HAP-1 (cell line): Measurements from ENCODE around the gene WDR44.

ENCODE experiments used
- DNase-seq, 2 experiments: peaks; one replicate each; pipeline ENCODE4 v3.0.0-alpha.2; 2016 to 2020; ENCODE audit warnings: low spot score in 2 of 2
- H3K27me3 ChIP-seq: fragments of 250-450 bp; sonication (Bioruptor Pico); 2 replicates; pipeline ENCODE4 v1.5.1; 2020; ENCODE audit warnings: low read depth, mild to moderate bottlenecking, moderate library complexity
- H3K36me3 ChIP-seq: fragments of 250-450 bp; sonication (Bioruptor Pico); replicated peaks from 2 replicates; pipeline ENCODE4 v1.5.1; 2020; ENCODE audit warnings: mild to moderate bottlenecking
- H3K4me1 ChIP-seq: fragments of 250-450 bp; sonication (Bioruptor Pico); 2 replicates; pipeline ENCODE4 v1.5.1; 2020; ENCODE audit warnings: mild to moderate bottlenecking
- H3K4me3 ChIP-seq: fragments of 250-450 bp; sonication (Bioruptor Pico); 2 replicates; pipeline ENCODE4 v1.5.1; 2020; ENCODE audit warnings: mild to moderate bottlenecking, moderate library complexity
- H3K9me3 ChIP-seq: fragments of 250-450 bp; sonication (Bioruptor Pico); 2 replicates; pipeline ENCODE4 v1.5.1; 2020; ENCODE audit warnings: mild to moderate bottlenecking, moderate library complexity
- in situ Hi-C: fragments of 300-500 bp; cut with MboI; formaldehyde crosslinking; loops from 3 replicates; pipeline ENCODE4 v1.14.3; 2020; ENCODE audit warnings: low sequenced_read_pairs, inconsistent platforms, mixed read lengths

WDR44 gene

DNA sequence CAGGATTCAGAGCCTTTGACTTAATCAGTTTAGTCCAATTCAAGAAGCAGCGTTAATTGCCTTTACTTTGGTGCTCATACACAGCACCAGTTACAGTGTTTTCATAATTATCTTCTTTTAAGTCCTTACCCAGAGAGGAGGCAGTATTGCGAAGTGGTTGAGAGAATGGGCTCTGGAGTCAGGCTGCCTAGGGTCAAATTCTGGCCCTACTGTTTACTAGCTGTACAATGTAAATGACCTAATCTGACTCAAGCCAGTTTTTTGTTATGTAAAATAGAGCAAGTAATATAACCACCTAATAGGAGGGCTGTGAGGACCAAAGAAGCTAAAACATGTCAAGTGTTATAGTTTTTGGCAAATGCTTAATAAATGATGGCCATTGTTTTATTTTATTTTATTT is 27.6 kb downstream of the WDR44 start:
- Histone ChIP-seq H3K9me3 (no peaks in the 10 kb centered on the region), H3K4me1 (peaks cover 32% of the 10 kb centered on the region), H3K27me3 (no peaks in the 10 kb centered on the region), H3K36me3 (no peaks in the 10 kb centered on the region), H3K4me3 (no peak overlapping the region)
- in situ Hi-C loops = no loop called here
- peak; percentile 75 to 92 for DNase-seq

- no peaks in the 10 kb centered on the region for H3K9me3 ChIP-seq
- in situ Hi-C loops = no loop called here
Observed at GRCh38 chrX:118383120-118383519, 37.2 kb downstream of the WDR44 start.

DNA sequence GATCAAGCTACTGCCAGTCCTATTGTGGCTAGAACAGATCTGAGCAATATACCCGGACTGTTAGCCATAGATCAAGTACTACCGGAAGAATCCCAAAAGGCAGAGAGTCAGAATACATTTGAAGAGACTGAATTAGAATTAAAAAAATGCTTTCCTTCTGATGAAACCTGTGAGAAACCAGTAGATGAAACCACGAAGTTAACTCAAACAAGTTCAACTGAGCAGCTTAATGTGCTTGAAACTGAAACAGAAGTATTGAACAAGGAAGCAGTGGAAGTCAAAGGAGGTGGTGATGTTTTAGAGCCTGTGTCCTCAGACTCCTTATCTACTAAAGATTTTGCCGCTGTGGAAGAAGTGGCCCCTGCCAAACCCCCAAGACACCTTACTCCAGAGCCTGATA is 46.8 kb downstream of the WDR44 start:
- Histone ChIP-seq H3K9me3 (no peaks in the 10 kb centered on the region), H3K4me3 (no peak overlapping the region), H3K27me3 (no peaks in the 10 kb centered on the region), H3K4me1 (peaks cover 8% of the 10 kb centered on the region; the same call in 1 of the 2 replicates), H3K36me3 (peaks cover 15% of the 10 kb centered on the region; the same call in 1 of the 2 replicates)
- DNase-seq = no peak
- in situ Hi-C loops = no loop called here

More at GRCh38 chrX:118383120-118383519, 37.2 kb downstream of the WDR44 start:
- no peak overlapping the region for H3K4me3 ChIP-seq
- no peaks in the 10 kb centered on the region for H3K36me3 ChIP-seq
- H3K4me1 ChIP-seq = peaks cover 16% of the 10 kb centered on the region
- no peak for DNase-seq
- no peaks in the 10 kb centered on the region for H3K27me3 ChIP-seq

- no peaks in the 10 kb centered on the region for H3K9me3 ChIP-seq
- in situ Hi-C loops = no loop called here
- no peaks in the 10 kb centered on the region for H3K4me1 ChIP-seq
- H3K27me3 ChIP-seq = no peaks in the 10 kb centered on the region
- no peak for DNase-seq
- H3K36me3 ChIP-seq = peaks cover 32% of the 10 kb centered on the region
- no peak overlapping the region for H3K4me3 ChIP-seq
Observed at GRCh38 chrX:118396113-118396512, 50.2 kb downstream of the WDR44 start.

DNA sequence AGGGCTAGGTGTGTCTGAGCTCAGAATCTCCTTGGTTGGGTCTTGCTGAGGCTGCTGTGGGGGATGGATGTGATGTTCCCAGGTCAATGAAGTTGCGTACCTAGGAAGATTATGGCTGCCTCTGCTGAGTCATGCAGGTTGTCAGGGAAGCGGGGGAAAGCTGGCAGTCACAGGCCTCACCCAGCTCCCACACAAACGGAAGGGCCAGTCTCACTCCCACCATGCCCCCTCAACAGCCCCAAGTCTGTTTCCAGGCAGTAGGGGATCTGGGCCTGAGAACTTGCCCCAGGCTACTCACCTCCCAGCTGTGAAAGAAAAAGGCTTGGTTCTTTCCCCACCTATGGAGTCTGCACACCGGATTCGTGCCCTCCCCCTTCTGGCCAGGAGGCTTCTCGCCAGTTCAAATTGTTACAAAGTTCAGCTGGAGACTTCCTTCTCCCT is 72.9 kb downstream of the WDR44 start:
- in situ Hi-C loops = no loop called here
- DNase-seq = peak in 1 of 2 experiments; percentile 9
- no peaks in the 10 kb centered on the region; the same call in 1 of the 2 replicates for H3K9me3 ChIP-seq
- H3K4me1 ChIP-seq = peaks cover 10% of the 10 kb centered on the region
- no peak overlapping the region for H3K4me3 ChIP-seq
- no peaks in the 10 kb centered on the region for H3K27me3 ChIP-seq
- no peaks in the 10 kb centered on the region; the same call in 1 of the 2 replicates for H3K36me3 ChIP-seq

GRCh38 chrX:118420462-118420861 is 74.6 kb downstream of the WDR44 start:
- in situ Hi-C loops = no loop called here

DNA sequence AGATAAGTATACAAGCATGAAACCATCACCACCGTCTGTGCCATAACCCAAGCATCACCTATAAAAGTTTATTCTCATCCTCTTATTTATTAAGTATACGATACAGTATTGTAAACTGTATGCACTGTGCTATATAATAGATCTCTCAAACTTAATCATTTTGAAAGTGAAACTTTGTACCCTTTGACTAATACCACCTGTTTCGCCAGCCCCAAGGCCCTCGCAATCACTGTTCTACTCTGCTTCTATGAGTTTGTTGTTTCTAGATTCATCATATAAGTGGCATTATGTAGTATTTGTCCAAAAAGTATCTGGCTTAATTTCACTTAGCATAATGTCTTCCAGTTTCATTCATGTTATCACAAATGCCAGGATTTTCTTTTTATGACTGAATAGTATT is 77.7 kb downstream of the WDR44 start:
- Histone ChIP-seq H3K36me3 (no peaks in the 10 kb centered on the region; the same call in 1 of the 2 replicates), H3K9me3 (no peaks in the 10 kb centered on the region), H3K4me3 (no peak overlapping the region), H3K27me3 (no peaks in the 10 kb centered on the region), H3K4me1 (peaks cover 7% of the 10 kb centered on the region; the same call in 1 of the 2 replicates)
- DNase-seq = no peak
- in situ Hi-C loops = no loop called here

More at GRCh38 chrX:118420462-118420861, 74.6 kb downstream of the WDR44 start:
- no peaks in the 10 kb centered on the region for H3K9me3 ChIP-seq
- peaks cover 10% of the 10 kb centered on the region for H3K4me1 ChIP-seq
- H3K4me3 ChIP-seq = no peak overlapping the region
- no peaks in the 10 kb centered on the region for H3K27me3 ChIP-seq
- DNase-seq = peak in 1 of 2 experiments; percentile 9
- no peaks in the 10 kb centered on the region; the same call in 1 of the 2 replicates for H3K36me3 ChIP-seq

DNA sequence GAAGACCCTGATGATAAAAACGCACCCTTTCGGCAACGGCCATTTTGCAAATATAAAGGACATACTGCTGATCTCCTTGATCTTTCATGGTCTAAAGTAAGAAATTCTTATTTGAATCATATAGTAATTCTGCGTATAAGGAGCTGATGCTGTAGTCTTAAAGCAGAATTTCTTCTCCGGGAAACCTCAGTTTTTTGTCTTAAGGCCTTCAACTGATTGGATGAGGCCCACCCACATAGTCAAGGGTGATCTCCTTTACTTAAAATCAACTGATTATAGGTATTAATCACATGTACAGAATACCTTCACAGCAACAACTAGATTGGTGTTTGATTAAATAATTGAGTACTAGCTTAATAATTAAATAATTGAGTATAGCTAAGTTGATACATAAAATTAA is 86.9 kb downstream of the WDR44 start:
- Histone ChIP-seq H3K36me3 (peaks cover 16% of the 10 kb centered on the region), H3K9me3 (no peaks in the 10 kb centered on the region), H3K4me1 (no peaks in the 10 kb centered on the region), H3K27me3 (no peaks in the 10 kb centered on the region), H3K4me3 (no peak overlapping the region)
- in situ Hi-C loops = no loop called here
- DNase-seq = no peak

GRCh38 chrX:118437283-118437682 is 91.4 kb downstream of the WDR44 start:
- no peak overlapping the region for H3K4me3 ChIP-seq
- H3K36me3 ChIP-seq = peaks cover 16% of the 10 kb centered on the region
- in situ Hi-C loops = no loop called here
- H3K9me3 ChIP-seq = no peaks in the 10 kb centered on the region
- no peak for DNase-seq
- H3K4me1 ChIP-seq = no peaks in the 10 kb centered on the region
- no peaks in the 10 kb centered on the region for H3K27me3 ChIP-seq

GRCh38 chrX:118448273-118448783 is 102.4 kb downstream of the WDR44 start:
- in situ Hi-C loops = no loop called here
- Histone ChIP-seq H3K4me3 (no peak overlapping the region), H3K4me1 (no peaks in the 10 kb centered on the region), H3K36me3 (peaks cover 15% of the 10 kb centered on the region), H3K9me3 (no peaks in the 10 kb centered on the region), H3K27me3 (no peaks in the 10 kb centered on the region)
- DNase-seq = no peak

GRCh38 chrX:118455013-118455412 is 109.1 kb downstream of the WDR44 start:
- H3K4me3 ChIP-seq = no peak overlapping the region
- no peaks in the 10 kb centered on the region for H3K9me3 ChIP-seq
- in situ Hi-C loops = no loop called here
- no peaks in the 10 kb centered on the region for H3K4me1 ChIP-seq
- H3K27me3 ChIP-seq = no peaks in the 10 kb centered on the region
- H3K36me3 ChIP-seq = no peaks in the 10 kb centered on the region
- DNase-seq = no peak

DNA sequence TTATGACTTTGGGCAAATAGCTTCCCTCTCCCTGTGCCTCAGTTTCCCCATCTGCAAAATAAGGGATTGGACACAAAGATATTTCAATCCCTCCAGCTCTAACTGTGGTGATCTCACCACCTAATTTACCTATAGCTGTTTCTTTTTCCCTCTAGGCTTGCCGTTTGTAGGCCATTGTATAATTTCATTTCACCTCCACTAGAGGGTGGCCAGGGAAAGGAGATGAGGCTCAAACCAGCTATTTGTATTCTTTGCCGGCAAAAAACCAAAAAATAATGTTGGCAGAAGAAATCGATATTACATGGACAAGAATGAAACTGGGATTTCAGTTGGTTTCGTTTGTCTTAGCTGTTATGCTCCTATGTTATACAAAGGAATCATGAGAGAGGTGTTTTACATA is 113.6 kb downstream of the WDR44 start:
- no peak overlapping the region for H3K4me3 ChIP-seq
- H3K36me3 ChIP-seq = no peaks in the 10 kb centered on the region
- H3K9me3 ChIP-seq = no peaks in the 10 kb centered on the region
- in situ Hi-C loops = no loop called here
- DNase-seq = peak; percentile 42 to 67
- H3K27me3 ChIP-seq = no peaks in the 10 kb centered on the region
- H3K4me1 ChIP-seq = no peaks in the 10 kb centered on the region

- H3K4me1 ChIP-seq = no peaks in the 10 kb centered on the region
- no peaks in the 10 kb centered on the region for H3K27me3 ChIP-seq
- H3K36me3 ChIP-seq = no peaks in the 10 kb centered on the region
- H3K4me3 ChIP-seq = no peak overlapping the region
- no peak for DNase-seq
- no peaks in the 10 kb centered on the region; the same call in 1 of the 2 replicates for H3K9me3 ChIP-seq
- in situ Hi-C loops = loop anchor here (10.0 kb wide), 1 partner anchor 340 kb away; no protein-coding TSS in a partner anchor
Observed at GRCh38 chrX:118464501-118464900, 118.6 kb downstream of the WDR44 start.

DNA sequence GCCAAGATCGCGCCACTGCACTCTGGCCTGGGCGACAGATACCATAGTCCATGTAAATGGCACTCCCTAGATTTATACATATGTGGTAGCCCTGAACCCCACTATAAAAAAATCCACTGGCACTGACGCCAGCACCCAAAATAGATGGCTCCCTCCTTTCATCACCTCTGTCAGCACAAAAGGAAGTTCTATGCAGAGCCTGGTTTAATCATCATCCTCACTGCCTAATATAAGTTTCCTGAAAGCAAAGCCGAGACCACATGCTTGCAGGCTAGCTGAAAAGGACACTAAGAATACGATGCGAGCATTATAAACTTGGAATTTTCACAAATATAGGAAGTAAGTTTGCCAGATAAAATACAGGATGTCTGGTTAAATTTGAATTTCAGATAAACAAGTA is 122.2 kb downstream of the WDR44 start:
- Histone ChIP-seq H3K4me3 (no peak overlapping the region), H3K4me1 (no peaks in the 10 kb centered on the region), H3K9me3 (no peaks in the 10 kb centered on the region; the same call in 1 of the 2 replicates), H3K27me3 (no peaks in the 10 kb centered on the region), H3K36me3 (no peaks in the 10 kb centered on the region)
- in situ Hi-C loops = loop anchor here (10.0 kb wide), 1 partner anchor 337 kb away; no protein-coding TSS in a partner anchor
- DNase-seq = no peak
